Activated T-helper 1 cell treated with anti-CD3 and anti-CD28 coated beads, Interleukin-12 subunit alpha, Interleukin-12 subunit beta, Interleukin-2, Interleukin-4 antibody, amounts not matched to agents 30 ng/mL and 10 ng/mL and 1 ng/mL, durations not matched to agents 14 hours and 24 hours and 36 hours (primary cell): Measurements from ENCODE around the gene ARHGAP36. TPM values are rescaled to one million over a fixed set of nuclear protein-coding genes. Genes with fewer than 3 reads are reported as not detected.

ENCODE experiments used
- DNase-seq: peaks from one replicate; pipeline ENCODE4 v3.0.0; 2021; ENCODE audit warnings: low spot score
- H3K27ac Mint-ChIP-seq: one replicate; pipeline ENCODE4 v1.8.0; 2021; ENCODE audit warnings: mild to moderate bottlenecking, mixed read lengths
- H3K27me3 Mint-ChIP-seq: one replicate; pipeline ENCODE4 v1.8.0; 2022; ENCODE audit warnings: mild to moderate bottlenecking, moderate library complexity, mixed read lengths; ENCODE audit not compliant: insufficient read depth
- H3K36me3 Mint-ChIP-seq: one replicate; pipeline ENCODE4 v1.8.0; 2021; ENCODE audit warnings: low read depth, mixed read lengths
- H3K4me1 Mint-ChIP-seq: one replicate; pipeline ENCODE4 v1.8.0; 2021; ENCODE audit warnings: low read depth, mixed read lengths
- H3K4me3 Mint-ChIP-seq: one replicate; pipeline ENCODE4 v1.8.0; 2021; ENCODE audit warnings: mild to moderate bottlenecking, moderate library complexity, mixed read lengths
- H3K9me3 Mint-ChIP-seq: one replicate; pipeline ENCODE4 v1.8.0; 2021; ENCODE audit warnings: mixed read lengths
- intact Hi-C: fragments of 100-400 bp; cut with micrococcal nuclease; formaldehyde crosslinking; loops from one replicate; pipeline ENCODE4 v1.15.1; 2024
- total RNA-seq: library from RNA; stranded (reverse); gene quantifications from 2 replicates; pipeline ENCODE4 v1.2.3, GENCODE V29; 2022

Gene ARHGAP36
- total RNA-seq, 1 donor from 2014 or later: not detected

DNA sequence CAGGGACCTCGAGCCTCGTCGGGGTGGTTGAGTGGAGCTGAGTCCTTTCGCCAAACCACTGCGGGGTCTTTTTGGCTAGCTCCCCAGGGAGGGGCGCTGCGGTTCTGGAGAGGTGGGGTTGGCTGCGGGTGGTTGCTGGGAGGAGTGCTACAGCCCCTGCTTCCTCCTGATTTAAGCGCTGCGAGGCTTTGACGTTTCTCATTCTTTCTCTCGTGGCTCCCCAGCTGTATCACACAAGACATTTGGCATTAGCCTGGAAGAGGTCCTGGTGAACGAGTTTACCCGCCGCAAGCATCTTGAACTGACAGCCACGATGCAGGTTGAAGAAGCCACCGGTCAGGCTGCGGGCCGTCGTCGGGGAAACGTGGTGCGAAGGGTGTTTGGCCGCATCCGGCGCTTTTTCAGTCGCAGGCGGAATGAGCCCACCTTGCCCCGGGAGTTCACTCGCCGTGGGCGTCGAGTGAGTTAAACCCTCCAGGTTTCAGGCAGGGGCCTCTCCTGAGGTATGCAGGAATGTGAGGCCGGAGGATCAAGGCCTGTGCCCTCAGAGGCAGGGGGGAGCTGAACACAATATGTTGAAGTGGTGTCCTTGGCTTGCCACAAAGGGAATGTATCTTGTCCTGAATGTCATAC is 25.5 kb downstream of the ARHGAP36 start:
- Mint-ChIP-seq H3K27ac (no peak overlapping the region), H3K4me3 (no peak overlapping the region), H3K4me1 (no peaks in the 10 kb centered on the region), H3K27me3 (peaks cover 26% of the 10 kb centered on the region), H3K9me3 (no peaks in the 10 kb centered on the region), H3K36me3 (no peaks in the 10 kb centered on the region)
- intact Hi-C loops: no loop called here
- no peak for DNase-seq

DNA sequence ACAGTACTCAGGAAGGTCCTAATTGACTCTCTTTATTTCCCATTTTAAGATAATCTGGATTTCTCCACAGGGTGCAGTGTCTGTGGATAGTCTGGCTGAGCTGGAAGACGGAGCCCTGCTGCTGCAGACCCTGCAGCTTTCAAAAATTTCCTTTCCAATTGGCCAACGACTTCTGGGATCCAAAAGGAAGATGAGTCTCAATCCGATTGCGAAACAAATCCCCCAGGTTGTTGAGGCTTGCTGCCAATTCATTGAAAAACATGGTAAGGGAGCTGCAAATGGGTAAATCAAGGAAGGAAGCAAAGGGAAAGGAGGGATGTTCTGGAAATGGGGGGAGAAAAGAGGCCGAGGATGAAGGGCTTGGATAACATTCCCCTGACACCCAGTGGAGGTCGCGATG is 26.0 kb downstream of the ARHGAP36 start:
- no peak for DNase-seq
- no peaks in the 10 kb centered on the region for H3K36me3 Mint-ChIP-seq
- H3K27ac Mint-ChIP-seq: no peak overlapping the region
- peaks cover 26% of the 10 kb centered on the region for H3K27me3 Mint-ChIP-seq
- H3K4me1 Mint-ChIP-seq: no peaks in the 10 kb centered on the region
- no peaks in the 10 kb centered on the region for H3K9me3 Mint-ChIP-seq
- no peak overlapping the region for H3K4me3 Mint-ChIP-seq
- intact Hi-C loops: no loop called here

DNA sequence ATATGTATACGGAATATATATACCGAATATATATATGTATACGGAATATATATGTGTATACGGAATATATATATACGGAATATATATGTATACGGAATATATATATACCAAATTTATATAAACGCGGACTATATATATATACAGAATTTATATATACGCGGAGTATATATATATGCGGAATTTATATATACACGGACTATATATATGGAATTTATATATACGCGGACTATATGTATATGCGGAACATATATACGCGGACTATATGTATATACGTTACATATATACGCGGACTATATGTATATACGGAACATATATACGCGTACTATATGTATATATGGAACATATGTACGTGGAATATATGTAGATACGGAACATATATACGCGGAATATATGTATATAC is 78.6 kb downstream of the ARHGAP36 start:
- H3K27me3 Mint-ChIP-seq: no peaks in the 10 kb centered on the region
- no peak overlapping the region for H3K27ac Mint-ChIP-seq
- intact Hi-C loops: no loop called here
- H3K9me3 Mint-ChIP-seq: no peaks in the 10 kb centered on the region
- no peak overlapping the region for H3K4me3 Mint-ChIP-seq
- no peak for DNase-seq
- H3K36me3 Mint-ChIP-seq: no peaks in the 10 kb centered on the region
- H3K4me1 Mint-ChIP-seq: no peaks in the 10 kb centered on the region

DNA sequence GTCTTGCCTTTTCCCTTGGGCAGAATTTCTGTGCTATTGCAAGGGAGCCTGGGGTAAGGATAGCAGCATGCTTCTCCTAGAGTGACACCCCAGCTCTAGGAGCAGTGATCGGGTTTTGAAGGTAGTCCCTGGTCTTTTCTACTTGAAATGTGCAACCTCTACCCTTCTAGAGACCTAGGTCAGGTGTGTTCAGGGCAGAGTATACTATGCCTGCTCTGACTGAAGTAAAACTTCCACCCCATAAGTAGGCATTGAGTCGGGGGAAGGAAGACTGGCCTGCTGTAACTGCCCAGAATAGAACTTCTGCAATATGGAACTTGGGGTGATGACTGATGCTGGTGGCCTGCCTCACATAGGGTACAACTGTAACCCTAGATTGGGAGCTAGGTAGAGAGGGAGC is 80.9 kb downstream of the ARHGAP36 start:
- Mint-ChIP-seq H3K4me3 (no peak overlapping the region), H3K4me1 (no peaks in the 10 kb centered on the region)

More for the DNA sequence above, 80.9 kb downstream of the ARHGAP36 start:
- H3K27ac Mint-ChIP-seq: no peak overlapping the region
- DNase-seq: no peak
- intact Hi-C loops: no loop called here
- no peaks in the 10 kb centered on the region for H3K36me3 Mint-ChIP-seq
- H3K9me3 Mint-ChIP-seq: no peaks in the 10 kb centered on the region
- H3K27me3 Mint-ChIP-seq: no peaks in the 10 kb centered on the region

Other genes starting within 250 kb of the ARHGAP36 start
- gene ENOX2, start 155.1 kb upstream of the ARHGAP36 start, total RNA-seq: 15.6 and 20.5 TPM in 2 replicates
- gene IGSF1, start 231.0 kb downstream of the ARHGAP36 start, total RNA-seq: not detected in 2 replicates